Skeletal muscle tissue (tissue), 4 donors: ENCODE results near the gene PIP4K2B. TPM values are rescaled to one million over a fixed set of nuclear protein-coding genes. Genes with fewer than 3 reads are reported as not detected.
"Not testable (repeated sequence)": the region's sequence is repeated elsewhere in the genome, so short reads cannot be mapped to it uniquely, and the experiment has no call there.

ENCODE experiments used
- H3K27ac ChIP-seq: one replicate; pipeline ENCODE4 v1.7.0; 2013; ENCODE audit warnings: mild to moderate bottlenecking, low read depth, low read length, inconsistent platforms
- H3K27me3 ChIP-seq, 3 donors: one replicate each; pipeline ENCODE4 v1.7.0; 2013; ENCODE audit warnings: low read length in 3 of 3; ENCODE audit not compliant: control insufficient read depth in 3 of 3, insufficient read depth in 3 of 3
- H3K36me3 ChIP-seq, 3 donors: one replicate each; pipeline ENCODE4 v1.7.0; 2013; ENCODE audit warnings: low read length in 3 of 3; ENCODE audit not compliant: control insufficient read depth in 3 of 3, insufficient read depth in 3 of 3
- H3K4me1 ChIP-seq, 3 donors: one replicate each; pipeline ENCODE4 v1.7.0; 2013; ENCODE audit warnings: low read length in 3 of 3, mild to moderate bottlenecking in 3 of 3; ENCODE audit not compliant: control insufficient read depth in 3 of 3, insufficient read depth in 3 of 3
- H3K4me3 ChIP-seq, 3 donors: one replicate each; pipeline ENCODE4 v1.7.0; 2013; ENCODE audit warnings: low read length in 3 of 3
- H3K9ac ChIP-seq, 3 donors: one replicate each; pipeline ENCODE4 v1.7.0; 2013; ENCODE audit warnings: low read length in 3 of 3, mild to moderate bottlenecking in 3 of 3, moderate library complexity in 2 of 3, low read depth in 1 of 3
- H3K9me3 ChIP-seq, 3 donors: one replicate each; pipeline ENCODE4 v1.7.0; 2013; ENCODE audit warnings: low read length in 3 of 3; ENCODE audit not compliant: control insufficient read depth in 3 of 3
- total RNA-seq: library from RNA; depleted of rRNA; stranded (reverse); fragments of >200 nt; gene quantifications from one replicate; pipeline ENCODE4 v1.2.3, GENCODE V29; 2014
- donor health status: Osteomylitis.

The PIP4K2B gene
- total RNA-seq, 1 donor from 2014 or later = 37.6 TPM

DNA sequence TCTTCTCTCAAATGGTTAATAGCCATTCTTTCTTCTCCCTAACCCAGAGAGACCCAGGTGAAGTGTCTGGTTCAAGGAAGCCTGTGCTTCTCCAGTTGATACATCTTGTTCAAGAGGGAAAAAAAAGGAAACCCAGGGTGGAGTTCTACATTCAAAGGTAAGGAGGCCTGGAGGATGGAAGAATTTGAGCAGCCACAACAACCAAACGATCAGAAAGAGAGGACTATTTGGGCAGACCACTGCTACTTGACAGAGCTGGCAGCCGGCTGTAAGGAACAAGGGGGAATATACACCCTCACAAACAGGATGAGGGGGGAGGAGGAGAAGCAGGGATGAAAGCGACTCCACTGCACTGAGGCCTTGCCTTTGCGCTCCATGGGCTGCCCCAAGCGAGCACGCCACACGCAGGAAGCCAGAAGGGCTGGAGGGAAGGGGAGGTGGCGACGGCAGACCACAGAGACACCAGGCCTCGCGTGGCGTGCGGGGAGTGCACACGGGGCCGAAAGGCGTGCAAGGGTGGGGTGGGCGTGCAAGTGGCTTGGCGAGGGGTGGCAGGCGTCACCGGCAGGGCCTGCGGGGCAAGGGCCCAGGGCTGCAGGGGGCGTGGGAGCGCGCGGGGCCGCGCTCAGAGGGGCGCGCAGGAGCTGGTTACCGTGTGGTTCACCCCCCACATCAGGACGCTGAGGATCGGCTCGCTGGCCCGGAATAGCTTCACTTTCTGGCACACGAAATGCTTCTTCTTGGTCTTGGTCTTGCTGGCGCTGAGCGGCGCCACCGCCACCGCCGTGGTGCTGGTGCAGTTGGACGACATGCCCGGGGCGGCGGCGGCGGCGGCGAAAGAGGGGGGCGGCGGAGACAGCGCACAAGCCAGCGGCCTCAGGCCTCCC lies 499 bp downstream of the PIP4K2B start:
- Histone ChIP-seq H3K4me1 (peaks cover 28 to 37% (median 32%) of the 10 kb centered on the region in 3 donors), H3K9me3 (no peaks in the 10 kb centered on the region), H3K4me3 (peak overlapping the region; percentile 87 to 97 (median 92)), H3K27ac (peak overlapping the region; percentile 97), H3K9ac (peak overlapping the region; percentile 84 to 95 (median 92)), H3K36me3 (peaks cover 19 to 22% (median 21%) of the 10 kb centered on the region in 3 donors), H3K27me3 (no peaks in the 10 kb centered on the region)

DNA sequence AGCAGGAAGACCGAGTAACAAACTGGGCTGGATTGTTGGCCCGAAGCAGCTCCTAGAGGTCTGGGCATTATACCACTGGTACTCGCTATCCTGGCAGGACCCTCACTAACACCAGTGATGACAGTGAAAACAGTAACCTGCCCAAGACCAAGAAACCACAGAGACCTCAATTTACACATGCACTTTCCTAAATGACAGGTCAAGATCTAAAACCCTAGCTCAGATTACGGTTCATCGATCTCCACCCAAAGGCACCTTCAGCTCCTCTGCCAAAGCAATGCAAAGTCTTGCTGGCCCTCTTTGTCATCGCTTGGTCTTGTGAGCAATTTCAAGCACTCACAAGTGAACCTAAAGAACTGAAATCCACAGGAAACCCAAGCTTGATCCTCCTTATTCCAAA lies 1.5 kb downstream of the PIP4K2B start:
- Histone ChIP-seq H3K9ac (peak overlapping the region; percentile 84 to 95 (median 92)), H3K27ac (peak overlapping the region; percentile 97), H3K4me3 (peak overlapping the region; percentile 87 to 97 (median 92)), H3K4me1 (peaks cover 28 to 37% (median 32%) of the 10 kb centered on the region in 3 donors), H3K36me3 (peaks cover 15 to 19% (median 16%) of the 10 kb centered on the region in 3 donors), H3K27me3 (no peaks in the 10 kb centered on the region), H3K9me3 (no peaks in the 10 kb centered on the region)

DNA sequence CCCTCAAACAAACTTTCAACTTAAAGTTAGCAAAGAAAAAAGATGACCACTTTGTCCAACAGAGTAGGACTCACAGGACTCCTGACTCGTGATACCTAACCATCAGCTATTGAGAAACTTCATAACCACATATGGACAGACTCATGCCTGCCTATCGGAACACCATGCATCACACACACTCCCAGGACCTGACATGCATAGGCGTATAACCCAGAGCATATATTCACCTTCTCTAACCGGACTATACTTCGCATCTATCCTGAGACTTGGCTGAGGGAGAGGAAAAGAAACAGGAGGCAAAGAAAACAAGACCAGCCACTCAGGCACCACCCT lies 2.2 kb downstream of the PIP4K2B start:
- peak overlapping the region; percentile 84 to 95 (median 92) for H3K9ac ChIP-seq
- H3K4me3 ChIP-seq = peak overlapping the region; percentile 8 to 92 (median 87)
- H3K27ac ChIP-seq = peak overlapping the region; percentile 97
- H3K27me3 ChIP-seq = no peaks in the 10 kb centered on the region
- H3K9me3 ChIP-seq = no peaks in the 10 kb centered on the region
- peaks cover 11 to 12% (median 11%) of the 10 kb centered on the region in 3 donors for H3K36me3 ChIP-seq
- H3K4me1 ChIP-seq = peaks cover 28 to 37% (median 33%) of the 10 kb centered on the region in 3 donors

DNA sequence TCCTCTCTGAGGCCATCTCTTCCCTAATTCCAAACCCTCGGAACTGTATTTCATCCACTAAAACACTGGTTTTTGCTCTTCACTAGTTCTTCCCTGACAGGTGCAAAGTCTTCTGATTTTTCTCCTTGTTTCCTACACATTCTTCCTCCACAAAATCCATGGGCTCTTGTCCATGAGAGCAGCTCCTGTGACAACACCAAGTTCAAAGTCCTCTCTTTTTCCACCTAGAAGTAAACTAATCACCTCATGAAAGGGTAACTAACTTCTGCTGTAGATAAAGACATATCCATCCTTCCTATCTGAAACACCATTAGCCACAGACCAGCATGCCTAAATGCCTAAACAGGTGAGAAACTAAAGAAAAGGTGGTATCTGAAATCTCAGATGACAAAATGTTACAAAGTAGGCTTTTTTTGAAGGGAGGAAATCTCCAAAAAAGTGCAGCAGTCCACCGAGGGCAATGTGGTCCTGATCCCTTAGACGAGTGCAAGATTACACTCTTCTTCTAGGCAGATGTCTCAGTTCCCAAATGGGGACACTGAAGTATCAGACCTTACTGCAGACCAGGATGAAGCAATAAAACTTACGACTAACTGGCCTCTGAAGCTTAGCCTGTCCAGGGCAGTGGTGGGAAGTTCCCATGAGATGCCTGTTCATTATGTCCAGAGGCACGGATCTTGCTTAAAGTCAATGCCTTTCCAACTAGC lies 2.8 kb downstream of the PIP4K2B start:
- H3K9ac ChIP-seq = peak overlapping the region in 2 of 3 donors; percentile 92 to 95
- H3K4me1 ChIP-seq = peaks cover 28 to 37% (median 33%) of the 10 kb centered on the region in 3 donors
- H3K36me3 ChIP-seq = peaks cover 6 to 9% (median 7%) of the 10 kb centered on the region in 3 donors
- H3K27ac ChIP-seq = peak overlapping the region; percentile 97
- peak overlapping the region in 1 of 3 donors; percentile 92 for H3K4me3 ChIP-seq
- H3K27me3 ChIP-seq = no peaks in the 10 kb centered on the region
- no peaks in the 10 kb centered on the region for H3K9me3 ChIP-seq

DNA sequence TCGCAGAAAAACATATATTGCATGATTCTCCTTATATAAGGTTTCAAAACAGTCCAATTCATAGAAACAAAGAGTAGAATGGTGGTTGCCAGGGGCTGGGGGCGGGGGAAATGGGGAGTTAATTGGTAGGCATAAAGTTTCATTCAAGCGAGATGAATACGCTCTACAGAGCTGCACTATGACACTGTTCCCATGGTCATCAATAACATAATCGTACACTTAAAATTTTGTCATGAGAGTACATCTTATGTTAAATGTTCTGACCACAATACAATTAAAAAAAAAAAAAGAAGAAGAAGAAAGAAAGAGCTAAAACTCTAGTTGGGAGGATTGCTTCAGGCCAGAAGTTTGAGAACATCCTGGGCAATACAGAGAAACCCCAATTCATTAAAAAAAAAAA lies 5.1 kb downstream of the PIP4K2B start:
- peaks cover 32 to 38% (median 33%) of the 10 kb centered on the region in 3 donors for H3K4me1 ChIP-seq
- H3K36me3 ChIP-seq = peaks cover 0 to 6% (median 5%) of the 10 kb centered on the region in 3 donors
- no peak overlapping the region for H3K27ac ChIP-seq
- H3K27me3 ChIP-seq = no peaks in the 10 kb centered on the region
- no peaks in the 10 kb centered on the region for H3K9me3 ChIP-seq
- no peak overlapping the region for H3K4me3 ChIP-seq
- H3K9ac ChIP-seq = no peak overlapping the region

DNA sequence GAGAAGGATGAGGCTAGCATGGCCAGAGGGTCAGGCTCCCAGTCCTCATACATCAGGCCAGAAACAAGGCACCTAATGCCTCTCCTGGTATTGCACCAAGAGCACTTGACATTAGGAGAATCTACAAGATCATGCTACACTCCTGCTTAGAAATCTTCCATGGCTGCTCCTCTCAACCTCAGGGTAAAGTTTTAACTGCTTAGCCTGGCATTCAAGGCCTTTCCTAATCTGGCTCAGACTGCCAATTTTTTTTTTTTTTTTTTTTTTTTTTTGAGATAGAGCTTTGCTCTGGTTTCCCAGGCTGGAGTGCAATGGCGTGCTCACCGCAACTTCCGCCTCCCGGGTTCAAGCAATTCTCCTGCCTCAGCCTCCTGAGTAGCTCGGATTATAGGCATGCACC lies 8.2 kb downstream of the PIP4K2B start:
- H3K27me3 ChIP-seq = no peaks in the 10 kb centered on the region
- no peak overlapping the region for H3K27ac ChIP-seq
- H3K4me1 ChIP-seq = peaks cover 5 to 12% (median 10%) of the 10 kb centered on the region in 3 donors
- H3K4me3 ChIP-seq = no peak overlapping the region
- peaks cover 6 to 13% (median 7%) of the 10 kb centered on the region in 3 donors for H3K36me3 ChIP-seq
- no peaks in the 10 kb centered on the region for H3K9me3 ChIP-seq
- H3K9ac ChIP-seq = no peak overlapping the region

DNA sequence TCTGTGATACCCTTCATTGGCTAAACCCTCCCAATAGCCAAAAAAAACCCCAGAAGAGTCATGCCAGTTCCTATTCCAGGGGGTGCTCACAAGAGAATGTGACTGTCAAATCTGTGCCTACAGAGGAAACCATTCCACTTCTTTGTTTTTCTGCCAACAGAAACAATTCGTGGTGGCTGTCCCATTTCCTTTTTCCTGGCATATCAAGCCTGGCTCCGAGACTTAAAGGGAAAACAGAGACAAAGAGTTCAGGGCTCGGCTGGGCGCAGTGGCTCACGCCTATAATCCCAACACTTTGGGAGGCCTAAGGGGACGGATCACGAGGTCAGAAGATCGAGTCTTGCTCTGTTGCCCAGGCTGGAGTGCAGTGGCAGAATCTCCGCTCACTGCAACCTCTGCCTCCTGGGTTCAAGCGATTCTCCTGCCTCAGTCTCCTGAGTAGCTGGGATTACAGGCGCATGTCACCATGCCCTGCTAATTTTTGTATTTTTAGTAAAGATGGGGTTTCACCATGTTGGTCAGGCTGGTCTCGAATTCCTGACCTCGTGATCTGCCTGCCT lies 9.1 kb downstream of the PIP4K2B start:
- H3K9me3 ChIP-seq, H3K27me3 ChIP-seq, H3K27ac ChIP-seq, H3K4me1 ChIP-seq, H3K4me3 ChIP-seq, H3K9ac ChIP-seq: not testable (repeated sequence)
- H3K36me3 ChIP-seq = peaks cover 14 to 21% (median 15%) of the 10 kb centered on the region in 3 donors

DNA sequence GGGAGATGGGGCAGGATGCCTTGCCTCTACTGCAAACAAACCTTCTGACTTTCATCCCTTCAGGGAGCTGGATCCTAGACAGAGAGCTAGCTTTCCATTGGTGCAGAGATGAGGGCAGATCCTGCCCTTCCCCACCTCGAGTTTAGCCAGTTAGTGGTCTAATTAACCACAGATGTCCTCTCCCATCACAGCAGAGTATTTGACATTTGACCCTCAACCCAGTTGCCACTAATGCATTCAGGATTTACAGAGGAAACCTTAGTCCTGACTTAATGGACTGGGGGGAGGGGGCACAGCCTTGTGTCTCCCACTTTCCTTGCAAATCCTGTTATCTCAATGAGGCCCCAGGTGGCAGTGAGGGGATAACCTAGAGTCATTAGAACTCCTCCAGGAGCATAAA lies 10.2 kb downstream of the PIP4K2B start:
- no peak overlapping the region for H3K27ac ChIP-seq
- peaks cover 23 to 31% (median 24%) of the 10 kb centered on the region in 3 donors for H3K36me3 ChIP-seq
- no peak overlapping the region for H3K4me3 ChIP-seq
- peaks cover 4 to 9% (median 5%) of the 10 kb centered on the region in 3 donors for H3K4me1 ChIP-seq
- no peaks in the 10 kb centered on the region for H3K9me3 ChIP-seq
- no peaks in the 10 kb centered on the region for H3K27me3 ChIP-seq
- no peak overlapping the region for H3K9ac ChIP-seq

DNA sequence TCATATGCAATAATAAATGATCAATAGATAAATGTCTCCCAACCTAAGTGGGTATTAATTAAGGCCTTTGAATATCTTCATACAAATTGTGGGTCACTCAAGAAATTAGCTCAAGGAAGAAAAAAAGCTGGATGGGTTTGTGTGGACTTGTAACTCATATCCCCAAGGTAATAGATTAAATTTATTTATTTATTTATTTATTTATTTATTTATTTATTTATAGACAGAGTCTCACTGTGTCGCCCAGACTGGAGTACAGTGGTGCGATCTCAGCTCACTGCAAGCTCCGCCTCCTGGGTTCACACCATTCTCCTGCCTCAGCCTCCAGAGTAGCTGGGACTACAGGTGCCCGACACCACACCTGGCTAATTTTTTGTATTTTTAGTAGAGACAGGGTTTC lies 11.4 kb downstream of the PIP4K2B start:
- H3K27me3 ChIP-seq, H3K4me3 ChIP-seq, H3K4me1 ChIP-seq, H3K27ac ChIP-seq, H3K9me3 ChIP-seq, H3K9ac ChIP-seq: not testable (repeated sequence)
- H3K36me3 ChIP-seq = peaks cover 32 to 41% (median 34%) of the 10 kb centered on the region in 3 donors
